ENCODE data around the gene HNF4A. TPM values are rescaled to one million over a fixed set of nuclear protein-coding genes. Genes with fewer than 3 reads are reported as not detected.

The HNF4A gene
- total and polyA plus RNA-seq, 2 of the 13 experiments (the other 11 are each of a cell fraction or from before 2014, with no cell fraction given): 80.9 to 169 TPM

- TF ChIP-seq ZNF770 (CRISPR knock-in tag; IDR thresholded peaks at IDR 0.05) (0 out of 2 replicates have a peak, but pooled peaks have one; percentile 4), ZNF781 (CRISPR knock-in tag; IDR thresholded peaks at IDR 0.05; ENCODE audit: borderline replicate concordance, not compliant biosample characterization) (no peak), ZNF343 (CRISPR knock-in tag; IDR thresholded peaks at IDR 0.05) (no peak), ZNF547 (CRISPR knock-in tag; IDR thresholded peaks at IDR 0.05) (no peak), NONO (IDR thresholded peaks at IDR 0.05) (no peak), NONO (CRISPR knock-in tag; conservative IDR thresholded peaks at IDR 0.05) (no peak), ZNF281 (CRISPR knock-in tag; IDR thresholded peaks at IDR 0.05; ENCODE audit: borderline replicate concordance) (no peak), EZH2 (conservative IDR thresholded peaks at IDR 0.05; ENCODE audit: low read depth, low read length) (no peak), ISX (CRISPR knock-in tag; conservative IDR thresholded peaks at IDR 0.05) (no peak), ZSCAN30 (CRISPR knock-in tag; IDR thresholded peaks at IDR 0.05) (no peak), ZNF569 (CRISPR knock-in tag; IDR thresholded peaks at IDR 0.05; ENCODE audit: borderline replicate concordance) (0 out of 2 replicates have a peak, but pooled peaks have one; percentile 27), ZNF225 (CRISPR knock-in tag; IDR thresholded peaks at IDR 0.05) (no peak), ZFX (CRISPR knock-in tag; IDR thresholded peaks at IDR 0.05; ENCODE audit: low read depth) (no peak), YY1 (IDR thresholded peaks at IDR 0.05; ENCODE audit: insufficient read depth, insufficient replicate concordance, low read depth, low read length) (no peak)
- TF ChIP-seq, protein P1, sequence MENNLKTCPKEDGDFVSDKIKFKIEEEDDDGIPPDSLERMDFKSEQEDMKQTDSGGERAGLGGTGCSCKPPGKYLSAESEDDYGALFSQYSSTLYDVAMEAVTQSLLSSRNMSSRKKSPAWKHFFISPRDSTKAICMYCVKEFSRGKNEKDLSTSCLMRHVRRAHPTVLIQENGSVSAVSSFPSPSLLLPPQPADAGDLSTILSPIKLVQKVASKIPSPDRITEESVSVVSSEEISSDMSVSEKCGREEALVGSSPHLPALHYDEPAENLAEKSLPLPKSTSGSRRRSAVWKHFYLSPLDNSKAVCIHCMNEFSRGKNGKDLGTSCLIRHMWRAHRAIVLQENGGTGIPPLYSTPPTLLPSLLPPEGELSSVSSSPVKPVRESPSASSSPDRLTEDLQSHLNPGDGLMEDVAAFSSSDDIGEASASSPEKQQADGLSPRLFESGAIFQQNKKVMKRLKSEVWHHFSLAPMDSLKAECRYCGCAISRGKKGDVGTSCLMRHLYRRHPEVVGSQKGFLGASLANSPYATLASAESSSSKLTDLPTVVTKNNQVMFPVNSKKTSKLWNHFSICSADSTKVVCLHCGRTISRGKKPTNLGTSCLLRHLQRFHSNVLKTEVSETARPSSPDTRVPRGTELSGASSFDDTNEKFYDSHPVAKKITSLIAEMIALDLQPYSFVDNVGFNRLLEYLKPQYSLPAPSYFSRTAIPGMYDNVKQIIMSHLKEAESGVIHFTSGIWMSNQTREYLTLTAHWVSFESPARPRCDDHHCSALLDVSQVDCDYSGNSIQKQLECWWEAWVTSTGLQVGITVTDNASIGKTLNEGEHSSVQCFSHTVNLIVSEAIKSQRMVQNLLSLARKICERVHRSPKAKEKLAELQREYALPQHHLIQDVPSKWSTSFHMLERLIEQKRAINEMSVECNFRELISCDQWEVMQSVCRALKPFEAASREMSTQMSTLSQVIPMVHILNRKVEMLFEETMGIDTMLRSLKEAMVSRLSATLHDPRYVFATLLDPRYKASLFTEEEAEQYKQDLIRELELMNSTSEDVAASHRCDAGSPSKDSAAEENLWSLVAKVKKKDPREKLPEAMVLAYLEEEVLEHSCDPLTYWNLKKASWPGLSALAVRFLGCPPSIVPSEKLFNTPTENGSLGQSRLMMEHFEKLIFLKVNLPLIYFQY (CRISPR knock-in tag; IDR thresholded peaks at IDR 0.05; ENCODE audit: borderline replicate concordance): no peak
- TF ChIP-seq, protein P2, sequence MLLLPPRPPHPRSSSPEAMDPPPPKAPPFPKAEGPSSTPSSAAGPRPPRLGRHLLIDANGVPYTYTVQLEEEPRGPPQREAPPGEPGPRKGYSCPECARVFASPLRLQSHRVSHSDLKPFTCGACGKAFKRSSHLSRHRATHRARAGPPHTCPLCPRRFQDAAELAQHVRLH (CRISPR knock-in tag; IDR thresholded peaks at IDR 0.05; ENCODE audit: borderline replicate concordance, low read depth): no peak
- TF ChIP-seq, protein P3, sequence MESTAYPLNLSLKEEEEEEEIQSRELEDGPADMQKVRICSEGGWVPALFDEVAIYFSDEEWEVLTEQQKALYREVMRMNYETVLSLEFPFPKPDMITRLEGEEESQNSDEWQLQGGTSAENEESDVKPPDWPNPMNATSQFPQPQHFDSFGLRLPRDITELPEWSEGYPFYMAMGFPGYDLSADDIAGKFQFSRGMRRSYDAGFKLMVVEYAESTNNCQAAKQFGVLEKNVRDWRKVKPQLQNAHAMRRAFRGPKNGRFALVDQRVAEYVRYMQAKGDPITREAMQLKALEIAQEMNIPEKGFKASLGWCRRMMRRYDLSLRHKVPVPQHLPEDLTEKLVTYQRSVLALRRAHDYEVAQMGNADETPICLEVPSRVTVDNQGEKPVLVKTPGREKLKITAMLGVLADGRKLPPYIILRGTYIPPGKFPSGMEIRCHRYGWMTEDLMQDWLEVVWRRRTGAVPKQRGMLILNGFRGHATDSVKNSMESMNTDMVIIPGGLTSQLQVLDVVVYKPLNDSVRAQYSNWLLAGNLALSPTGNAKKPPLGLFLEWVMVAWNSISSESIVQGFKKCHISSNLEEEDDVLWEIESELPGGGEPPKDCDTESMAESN (CRISPR knock-in tag; conservative IDR thresholded peaks at IDR 0.05): no peak
Observed at GRCh38 chr20:44354979-44355497, 461 bp upstream of the HNF4A start (continued).
